Measurements from ENCODE around the gene BRME1.
"Not testable (repeated sequence)": the region's sequence is repeated elsewhere in the genome, so short reads cannot be mapped to it uniquely, and the experiment has no call there.

BRME1 gene

GRCh38 chr19:13926010-13926409, 20.1 kb upstream of the BRME1 start:
- DNase-seq, result no peak

DNA sequence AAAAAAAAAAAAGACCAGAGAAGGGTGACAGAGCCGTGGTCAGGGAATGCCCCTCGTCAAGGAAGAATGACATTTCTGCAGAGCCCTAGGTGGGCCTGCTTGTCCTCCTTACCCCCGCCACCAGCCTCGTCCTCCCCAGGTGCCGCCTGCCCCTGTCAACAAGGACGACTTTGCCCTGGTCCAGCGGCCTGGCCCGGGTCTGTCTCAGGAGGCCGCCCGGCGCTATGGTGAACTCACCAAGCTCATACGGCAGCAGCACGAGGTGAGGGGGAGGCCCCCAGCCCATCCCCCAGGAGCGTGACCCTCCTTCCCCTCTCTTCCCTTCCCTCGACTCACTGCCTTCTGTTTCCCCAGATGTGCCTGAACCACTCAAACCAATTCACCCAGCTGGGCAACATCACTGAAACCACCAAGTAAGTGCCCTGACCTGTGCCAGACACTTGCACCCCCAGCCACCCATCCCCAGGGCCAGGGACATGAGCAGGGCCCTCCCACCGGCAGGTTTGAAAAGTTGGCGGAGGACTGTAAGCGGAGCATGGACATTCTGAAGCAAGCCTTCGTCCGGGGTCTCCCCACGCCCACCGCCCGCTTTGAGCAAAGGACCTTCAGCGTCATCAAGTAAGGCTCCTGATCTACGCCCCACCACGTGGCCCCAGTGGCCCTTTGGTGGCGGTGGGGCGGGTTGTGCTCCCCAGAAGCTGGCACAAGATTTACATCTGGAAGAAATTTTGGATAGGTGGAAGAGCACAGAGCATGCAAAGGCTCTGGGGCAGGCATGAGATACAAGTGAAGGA, 17.5 kb upstream of the BRME1 start:
- no peak for DNase-seq

DNA sequence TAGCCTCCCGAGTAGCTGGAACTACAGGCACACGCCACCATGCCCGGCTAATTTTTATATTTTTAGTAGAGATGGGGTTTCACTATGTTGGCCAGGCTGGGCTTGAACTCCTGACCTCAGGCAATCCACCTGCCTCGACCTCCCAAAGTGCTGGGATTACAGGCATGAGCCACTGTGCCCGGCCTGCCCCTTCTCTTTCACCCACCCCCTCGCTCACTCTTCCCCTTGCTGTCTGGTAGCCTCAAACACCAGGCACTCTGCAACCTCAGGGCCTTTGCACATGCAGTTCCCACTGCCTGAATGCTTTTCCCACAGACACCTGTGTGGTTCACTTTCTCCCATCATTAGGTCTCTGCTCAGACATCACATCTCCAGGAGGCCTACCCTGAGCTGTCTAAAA, 16.2 kb upstream of the BRME1 start:
- DNase-seq, result not testable (repeated sequence)

DNA sequence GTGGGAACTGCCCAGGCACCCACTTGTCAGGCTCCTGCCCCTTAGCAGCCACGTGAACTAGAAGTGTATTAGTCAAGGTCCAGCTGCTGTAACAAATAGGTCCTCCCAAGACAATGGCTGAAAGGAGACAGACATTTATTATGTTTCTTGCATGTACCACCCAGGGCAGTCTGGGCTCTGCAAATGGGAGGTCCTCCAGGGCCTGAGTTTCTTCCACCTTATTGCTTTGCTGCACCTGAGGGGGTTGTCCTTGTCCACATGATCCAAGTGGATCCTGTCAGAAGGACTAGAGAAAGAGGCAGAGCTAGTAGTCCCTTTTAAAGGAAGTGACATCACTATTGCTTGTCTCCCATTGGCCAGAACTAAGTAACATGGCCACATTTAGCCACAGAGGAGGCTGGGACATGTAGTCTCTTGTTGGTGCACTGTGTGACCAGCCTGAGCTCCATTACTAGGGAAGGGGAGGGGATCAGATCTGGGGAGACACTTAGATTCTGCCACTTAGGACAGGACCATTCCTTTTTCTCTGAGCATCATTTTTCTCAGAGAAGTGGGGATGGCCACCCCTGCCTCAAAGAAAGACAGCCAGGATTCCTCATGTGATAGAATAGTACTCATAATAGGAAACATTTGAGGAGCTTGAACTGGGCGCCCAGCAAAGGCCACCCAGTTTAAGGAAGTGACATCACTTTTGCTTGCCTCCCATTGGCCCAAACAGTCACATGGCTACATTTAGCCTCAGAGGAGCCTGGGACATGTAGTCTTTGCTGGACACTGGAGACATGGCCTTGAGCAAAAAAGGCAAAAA, 15.2 kb upstream of the BRME1 start:
- DNase-seq, result no peak

GRCh38 chr19:13920524-13920923, 14.6 kb upstream of the BRME1 start:
- DNase-seq, result no peak

- DNase-seq, result no peak
Observed at GRCh38 chr19:13918726-13919411, 13.0 kb upstream of the BRME1 start.

DNA sequence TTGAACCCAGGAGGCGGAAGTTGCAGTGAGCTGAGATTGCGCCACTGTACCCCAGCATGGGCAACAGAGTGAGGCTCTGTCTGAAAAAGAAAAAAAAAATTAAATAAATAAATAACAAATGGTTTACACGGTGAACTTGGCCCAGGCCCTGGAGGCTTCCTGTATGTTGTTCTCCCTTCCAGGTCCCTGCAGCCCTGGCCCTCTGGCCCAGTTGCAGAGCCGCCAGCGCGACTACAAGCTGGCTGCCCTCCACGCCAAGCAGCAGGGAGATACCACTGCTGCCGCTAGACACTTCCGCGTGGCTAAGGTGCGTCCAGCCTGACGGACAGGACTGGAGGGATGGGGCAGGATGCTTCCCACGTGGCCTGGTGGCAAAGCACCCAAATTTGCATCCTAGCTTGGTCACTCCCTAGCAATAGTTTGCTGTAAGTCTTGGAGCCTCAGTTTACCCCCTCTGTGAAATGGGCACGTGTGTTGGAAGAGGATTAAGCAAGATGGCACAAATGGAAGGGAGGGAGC, 12.0 kb upstream of the BRME1 start:
- DNase-seq, result no peak

DNA sequence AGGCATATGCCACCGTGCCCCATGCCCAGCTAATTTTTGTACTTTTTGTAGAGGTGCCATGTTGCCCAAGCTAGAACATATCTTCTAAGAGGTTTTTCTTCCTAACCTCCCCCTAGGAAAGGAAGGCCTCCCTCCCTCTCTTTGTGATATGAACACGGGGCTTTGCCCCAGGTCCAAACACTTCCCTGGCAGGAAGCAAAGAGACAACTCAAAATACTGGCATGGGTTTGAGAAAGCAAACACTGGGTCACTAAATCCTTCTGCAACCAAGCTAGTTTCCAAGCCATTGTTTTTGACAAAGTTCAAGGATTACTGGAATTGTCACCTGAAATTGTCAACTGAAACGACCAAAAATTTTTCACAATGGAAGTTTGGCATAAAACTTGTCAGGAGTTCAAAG, 8.9 kb upstream of the BRME1 start:
- no peak for DNase-seq

DNA sequence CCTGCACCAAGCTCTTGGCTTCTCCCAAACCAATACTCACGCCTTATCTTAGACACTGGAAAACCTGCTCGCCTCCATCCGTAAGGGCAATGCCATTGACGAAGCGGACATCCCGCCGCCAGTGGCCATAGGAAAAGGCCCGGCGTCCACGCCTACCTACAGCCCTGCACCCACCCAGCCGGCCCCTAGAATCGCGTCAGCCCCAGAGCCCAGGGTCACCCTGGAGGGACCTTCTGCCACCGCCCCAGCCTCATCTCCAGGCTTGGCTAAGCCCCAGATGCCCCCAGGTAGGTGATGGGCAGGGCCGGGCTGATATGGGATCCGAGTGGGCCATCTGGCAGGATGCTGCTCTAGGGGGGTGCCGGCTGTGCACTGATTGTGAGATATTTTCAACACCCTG, 7.4 kb upstream of the BRME1 start:
- no peak for DNase-seq

- no peak for DNase-seq
Observed at GRCh38 chr19:13909430-13909829, 3.5 kb upstream of the BRME1 start.

DNA sequence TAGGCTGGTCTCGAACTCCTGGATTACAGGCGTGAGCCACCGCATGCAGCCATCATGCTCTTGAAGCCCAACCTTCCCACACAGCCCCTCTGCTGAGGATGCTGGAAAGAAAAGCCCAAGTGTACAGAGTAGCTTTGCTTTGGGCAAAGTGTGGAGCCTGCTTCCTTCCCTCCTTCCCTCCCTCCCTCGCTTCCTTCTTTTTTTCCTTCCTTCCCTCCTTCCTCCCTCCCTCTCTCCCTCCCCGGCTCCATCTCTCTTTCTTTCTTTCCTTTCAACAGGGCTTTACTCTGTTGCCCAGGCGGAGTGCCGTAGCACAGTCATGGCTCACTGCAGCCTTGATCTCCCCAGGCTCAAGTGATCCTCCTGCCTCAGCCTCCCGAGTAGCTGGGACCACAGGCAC, 2.8 kb upstream of the BRME1 start:
- DNase-seq, result no peak

DNA sequence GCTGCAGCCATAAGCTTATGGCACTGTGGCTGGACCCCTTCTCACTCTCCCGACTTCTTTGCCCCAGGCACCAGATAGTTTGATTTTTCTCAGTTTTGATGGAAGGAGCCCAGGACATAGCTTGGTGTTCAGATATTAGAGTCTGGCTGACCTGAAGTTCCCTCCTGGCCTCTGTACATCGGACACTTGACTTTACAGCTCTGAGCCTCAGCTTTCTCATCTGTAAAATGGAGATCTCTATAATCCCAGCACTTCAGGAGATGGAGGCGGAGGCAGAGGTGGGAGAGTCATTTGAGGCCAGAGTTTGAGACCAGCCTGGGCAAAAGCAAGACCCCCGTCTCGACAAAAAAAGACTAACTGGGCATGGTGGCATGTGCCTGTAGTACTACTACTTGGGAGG, 993 bp upstream of the BRME1 start:
- no peak for DNase-seq

DNA sequence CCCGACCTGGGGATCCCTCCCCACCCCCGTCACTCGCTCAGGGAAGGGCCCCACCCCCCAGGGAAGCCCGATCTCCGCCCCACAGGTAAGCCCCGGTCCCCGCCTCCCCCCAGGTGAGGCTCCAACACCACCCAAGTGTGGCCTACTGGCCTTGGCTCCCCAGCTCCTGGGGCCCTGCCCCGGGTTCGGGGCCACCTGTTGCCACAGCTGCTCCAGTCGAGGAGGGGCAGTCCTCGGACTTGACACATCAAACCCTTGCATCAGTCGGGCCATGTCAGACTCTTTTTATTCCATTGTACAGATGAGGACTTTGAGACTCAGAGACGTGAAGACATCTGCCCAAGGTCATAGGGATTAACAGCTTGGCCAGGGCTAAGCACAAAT, 596 bp upstream of the BRME1 start:
- no peak for DNase-seq

- no peak for DNase-seq
Observed at GRCh38 chr19:13902993-13903555, 2.8 kb downstream of the BRME1 start.

DNA sequence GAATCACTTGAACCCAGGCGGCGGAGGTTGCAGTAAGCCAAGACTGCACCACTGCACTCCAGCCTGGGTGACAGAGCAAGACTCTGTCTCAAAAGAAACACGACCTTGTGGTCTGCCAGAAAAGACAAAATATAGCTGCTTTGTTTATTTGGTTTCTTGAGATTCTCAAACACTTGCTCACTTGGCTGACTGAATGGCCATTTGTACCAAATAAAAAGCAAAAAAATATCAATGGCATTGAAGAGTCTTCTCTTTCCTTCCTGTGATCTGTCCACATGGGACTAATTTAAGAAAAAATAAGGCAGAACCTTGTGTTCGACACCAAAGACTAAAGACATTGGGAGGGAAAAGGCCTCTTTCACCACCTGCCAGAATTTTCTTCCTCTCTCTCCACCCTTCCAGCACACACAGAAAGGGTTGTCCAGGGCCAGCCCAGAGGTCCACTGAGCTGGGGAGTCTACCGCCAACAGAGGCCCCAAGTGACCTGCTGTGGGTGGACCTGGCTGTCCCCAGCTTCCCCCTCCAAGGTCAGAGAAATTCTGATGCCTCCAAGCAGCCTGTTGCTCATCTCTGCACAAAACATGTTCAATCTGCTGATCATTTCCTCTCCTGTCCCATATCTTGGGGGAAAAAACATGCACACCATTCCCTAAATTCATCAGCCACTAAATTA, 5.9 kb downstream of the BRME1 start:
- no peak for DNase-seq

- no peak for DNase-seq
Observed at GRCh38 chr19:13899393-13899792, 6.5 kb downstream of the BRME1 start.

GRCh38 chr19:13896227-13896626, 9.7 kb downstream of the BRME1 start:
- no peak for DNase-seq

- no peak for DNase-seq
Observed at GRCh38 chr19:13894552-13894951, 11.4 kb downstream of the BRME1 start.

GRCh38 chr19:13892870-13893269, 13.0 kb downstream of the BRME1 start:
- no peak for DNase-seq

DNA sequence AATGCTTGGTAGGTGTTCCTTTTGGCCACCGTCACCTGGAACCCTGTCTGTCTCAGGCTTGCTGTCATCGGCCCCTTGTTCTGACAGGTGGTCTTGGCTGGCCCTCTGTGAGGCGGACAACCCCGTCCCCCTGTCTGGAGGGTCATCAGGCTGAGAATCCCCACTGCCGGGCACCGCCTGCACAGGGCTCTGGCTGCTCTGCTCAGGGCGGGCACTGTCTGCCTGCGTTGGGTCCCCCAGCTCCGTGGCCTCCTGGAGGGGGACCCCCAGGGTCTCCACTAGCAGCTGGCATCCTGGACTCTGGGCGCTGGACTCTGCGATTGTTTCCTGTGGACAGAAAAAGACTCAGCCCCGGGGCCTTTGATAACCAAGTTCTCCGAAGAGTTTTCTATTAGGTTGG, 15.8 kb downstream of the BRME1 start:
- DNase-seq, result no peak

DNA sequence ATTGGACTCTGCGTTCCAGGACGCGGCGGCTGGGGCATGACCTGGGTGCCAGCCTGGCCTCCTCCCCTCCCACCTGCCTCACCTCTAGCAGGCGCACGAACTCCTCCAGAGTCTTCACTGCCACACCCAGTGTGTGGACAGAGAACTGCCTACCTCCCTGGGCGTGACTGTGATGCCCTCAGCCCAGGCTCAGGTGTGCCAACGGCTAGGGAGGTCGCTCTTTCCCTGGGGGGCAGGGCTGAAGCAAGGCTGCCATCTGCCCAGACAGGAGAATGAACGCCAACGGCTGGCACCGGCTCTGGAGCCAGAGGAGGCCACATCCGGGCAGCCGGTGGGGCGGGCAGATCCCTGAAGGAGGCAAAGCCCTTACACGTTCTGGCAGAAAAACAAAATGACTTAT, 17.6 kb downstream of the BRME1 start:
- no peak for DNase-seq

DNA sequence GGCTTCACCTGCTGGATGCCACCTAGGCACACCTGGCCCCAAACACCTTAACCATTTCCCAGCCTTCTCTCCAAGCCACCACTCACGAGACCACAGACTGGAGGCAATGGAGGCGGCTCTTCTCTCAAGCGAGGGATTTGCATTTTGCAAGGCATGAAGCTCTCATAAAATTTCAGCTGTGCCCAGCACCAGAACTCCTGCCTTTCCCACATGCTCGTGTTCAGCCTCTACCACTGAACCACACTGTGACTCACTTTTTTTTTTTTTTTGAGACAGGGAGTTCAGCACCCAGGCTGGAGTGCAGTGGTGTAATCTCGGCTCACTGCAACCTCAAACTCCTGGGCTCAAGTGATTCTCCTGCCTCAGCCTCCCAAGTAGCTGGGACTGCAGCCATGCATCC, 18.4 kb downstream of the BRME1 start:
- no peak for DNase-seq

- DNase-seq, result no peak
Observed at GRCh38 chr19:13887018-13887436, 18.9 kb downstream of the BRME1 start.

Measured in NCI-H1105 (cell line).